ENCODE measurements around the gene DMRTB1.

Gene DMRTB1

GRCh38 chr1:53511323-53511932 lies 52.2 kb downstream of the DMRTB1 start:
- no peak for DNase-seq

DNA sequence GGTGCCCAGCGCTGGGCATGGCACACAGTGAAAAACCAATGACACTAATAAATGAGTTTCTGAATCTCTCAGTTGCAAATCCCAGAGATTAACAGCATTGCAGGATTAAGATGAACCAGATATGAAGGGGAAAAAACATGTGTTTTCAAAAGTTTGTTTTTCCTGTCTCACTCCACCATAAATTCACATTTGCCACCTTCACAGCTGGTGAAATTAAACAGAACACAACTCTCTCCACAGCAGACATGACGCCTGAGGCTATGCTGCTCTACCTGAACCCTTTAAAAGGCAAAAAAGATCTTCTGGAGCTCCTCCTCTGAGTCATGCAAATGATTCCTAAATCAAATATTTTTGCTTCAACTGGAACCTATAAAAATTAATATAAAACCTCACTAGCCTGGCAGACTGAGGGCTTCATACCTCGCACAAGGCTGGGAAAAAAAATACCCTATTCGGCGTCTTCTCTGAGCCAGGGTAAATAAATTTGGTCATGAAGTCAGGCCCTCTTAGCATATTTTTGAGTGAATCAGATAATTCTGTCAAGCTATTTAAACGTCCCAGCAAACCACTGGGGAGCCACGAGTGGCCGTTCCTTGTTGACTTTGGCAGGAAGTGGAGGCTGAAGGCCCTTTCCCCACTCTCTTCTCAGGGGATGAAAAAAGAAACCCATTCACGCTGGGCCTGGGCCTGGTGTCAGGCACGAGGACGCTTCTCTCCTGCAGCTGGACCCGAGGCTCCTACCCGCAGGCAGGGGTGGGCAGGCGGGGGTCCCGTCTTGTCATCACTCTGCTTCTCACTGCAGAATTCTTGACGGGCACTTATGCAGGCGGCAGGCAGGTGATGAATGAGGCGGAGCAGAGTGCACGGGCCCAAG lies 53.0 kb downstream of the DMRTB1 start:
- no peak for DNase-seq

DNA sequence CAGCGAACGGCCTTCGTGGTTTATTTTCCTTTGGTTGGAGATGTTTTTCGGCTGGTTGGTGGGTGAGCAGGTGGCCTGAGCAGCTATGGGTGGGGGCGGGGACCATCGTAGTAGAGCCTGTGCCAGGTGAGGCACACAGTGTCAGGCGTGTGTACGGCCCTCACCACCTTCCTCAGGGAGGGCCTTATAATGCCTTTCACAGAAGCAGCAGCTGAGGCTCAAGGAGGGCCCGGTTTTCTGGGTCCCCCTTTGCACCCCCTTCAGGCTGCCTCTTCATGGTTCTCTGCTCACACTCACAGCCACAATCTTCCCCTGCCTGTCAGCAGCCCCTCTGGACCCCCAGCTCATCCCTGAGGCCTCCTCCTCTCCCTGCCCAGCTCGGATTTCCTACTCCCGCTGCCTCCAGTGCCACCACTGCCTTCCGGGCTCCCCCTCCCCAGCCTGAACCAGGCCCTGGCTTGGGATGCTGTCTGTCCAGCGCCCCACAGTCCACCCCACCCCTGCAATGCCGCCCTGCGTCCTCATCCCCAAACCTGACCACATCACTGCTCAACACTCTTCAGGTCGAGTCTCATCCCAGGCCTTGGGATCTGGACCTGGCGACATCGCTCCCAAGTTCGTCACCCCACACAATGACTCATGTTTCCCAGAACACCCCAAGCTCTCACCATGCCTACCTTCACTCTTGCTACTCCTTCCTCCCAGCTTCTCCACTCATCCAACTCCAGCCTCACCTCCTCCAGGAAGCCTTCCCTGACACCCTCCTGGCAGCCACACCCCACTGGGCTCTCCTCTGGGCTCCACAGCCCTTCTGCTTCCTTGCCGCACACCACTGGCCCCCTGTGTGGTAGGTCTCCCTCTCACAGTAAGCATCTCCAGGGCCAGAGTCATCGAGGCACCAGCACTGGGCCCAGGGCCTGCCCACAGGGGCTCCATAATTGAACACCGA lies 53.9 kb downstream of the DMRTB1 start:
- no peak for DNase-seq

DNA sequence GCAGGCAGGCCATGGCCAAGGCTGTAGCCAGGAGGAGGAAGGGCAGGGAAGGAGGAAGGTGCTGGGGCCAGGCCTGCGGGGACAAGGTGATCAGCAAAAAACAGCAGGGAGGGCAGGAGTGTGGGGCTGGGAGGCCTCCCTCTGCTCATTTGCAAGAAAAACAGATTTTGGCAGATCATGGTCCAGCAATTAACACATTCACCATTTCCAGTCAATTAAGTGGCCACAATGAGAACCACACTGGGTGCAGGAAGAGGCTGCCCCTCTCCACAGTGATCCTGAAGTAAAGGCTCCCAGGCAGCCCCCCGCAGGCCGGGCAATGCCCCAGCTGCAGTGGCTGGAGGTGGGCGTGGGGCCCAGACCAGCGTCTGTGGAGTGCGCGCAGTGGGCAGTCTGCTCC lies 54.6 kb downstream of the DMRTB1 start:
- DNase-seq: no peak

- no peak for DNase-seq
Observed at GRCh38 chr1:53514436-53514835, 55.2 kb downstream of the DMRTB1 start.

- no peak for DNase-seq
Observed at GRCh38 chr1:53516181-53516580, 57.0 kb downstream of the DMRTB1 start.

Data from CD4-positive, alpha-beta T cell treated with Interferon alpha-2 for 1 hour (primary cell).